ENCODE measurements around the gene EPB41L4B.
"Not testable (repeated sequence)": the region's sequence is repeated elsewhere in the genome, so short reads cannot be mapped to it uniquely, and the experiment has no call there.

The EPB41L4B gene

DNA sequence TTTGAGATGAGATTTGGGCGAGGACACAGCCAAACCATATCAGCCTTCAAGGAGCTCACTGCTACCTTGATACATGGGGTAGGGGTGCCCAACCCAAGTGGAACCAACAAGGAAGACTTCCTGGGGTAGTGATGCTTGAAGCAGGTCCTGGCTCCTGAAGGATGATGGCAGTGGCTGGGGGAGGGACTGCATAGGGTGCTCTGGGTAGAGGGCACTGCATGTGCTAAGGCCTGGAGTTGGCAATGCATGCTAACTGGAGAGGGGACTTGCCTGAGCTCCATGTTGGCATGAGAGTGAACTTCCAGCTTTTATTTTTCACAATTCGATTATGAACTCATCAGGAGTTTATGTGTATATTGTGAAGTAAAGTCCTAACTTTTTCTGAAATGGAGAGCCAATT lies 95.2 kb downstream of the EPB41L4B start:
- no peak for DNase-seq
- CTCF ChIA-PET = no interaction called here
- H3K9me3 Mint-ChIP-seq = no peaks in the 10 kb centered on the region
- H3K4me3 Mint-ChIP-seq = no peak overlapping the region
- peaks cover 29% of the 10 kb centered on the region for H3K27me3 Mint-ChIP-seq
- H3K4me1 Mint-ChIP-seq = no peaks in the 10 kb centered on the region
- no peak overlapping the region for H3K27ac Mint-ChIP-seq
- no peaks in the 10 kb centered on the region for H3K36me3 Mint-ChIP-seq

DNA sequence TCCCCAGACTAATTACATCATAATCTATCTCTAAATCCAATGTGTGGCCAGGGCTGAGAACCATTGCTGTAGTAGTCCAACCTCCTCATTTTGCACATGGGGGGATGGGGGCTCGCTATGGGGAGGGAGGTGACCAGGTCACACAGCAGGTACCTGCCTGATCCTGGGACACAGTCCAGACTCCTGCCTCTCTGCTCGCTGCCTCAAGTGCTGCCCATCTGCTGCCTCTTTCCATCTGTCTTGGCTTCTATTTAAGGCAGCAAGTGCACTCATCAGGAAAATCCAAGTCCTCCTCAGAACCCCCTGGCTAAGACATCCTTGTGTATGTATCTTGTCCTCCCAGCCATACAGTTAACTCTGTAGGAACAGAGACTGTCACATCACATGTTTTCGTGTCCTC lies 96.1 kb downstream of the EPB41L4B start:
- DNase-seq = no peak
- no peaks in the 10 kb centered on the region for H3K36me3 Mint-ChIP-seq
- CTCF ChIA-PET = no interaction called here
- H3K9me3 Mint-ChIP-seq = no peaks in the 10 kb centered on the region
- H3K4me3 Mint-ChIP-seq = no peak overlapping the region
- no peaks in the 10 kb centered on the region for H3K4me1 Mint-ChIP-seq
- H3K27ac Mint-ChIP-seq = no peak overlapping the region
- peaks cover 30% of the 10 kb centered on the region for H3K27me3 Mint-ChIP-seq

DNA sequence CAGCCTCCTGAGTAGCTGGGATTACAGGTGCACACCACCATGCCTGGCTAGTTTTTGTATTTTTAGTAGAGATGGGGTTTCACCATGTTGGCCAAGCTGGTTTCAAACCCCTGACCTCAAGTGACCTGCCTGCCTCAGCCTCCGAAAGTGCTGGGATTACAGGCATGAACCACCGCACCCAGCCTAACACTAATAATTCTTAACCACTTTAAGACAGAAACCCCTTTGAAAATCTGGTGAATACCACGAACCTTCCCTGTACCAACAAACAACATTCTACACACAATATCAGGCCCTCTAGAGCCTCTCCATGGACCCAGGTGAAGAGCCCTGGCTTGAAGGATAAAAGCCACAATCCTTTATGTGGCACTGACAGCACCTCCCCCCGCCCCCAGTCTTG lies 102.6 kb downstream of the EPB41L4B start:
- H3K27me3 Mint-ChIP-seq = peaks cover 36% of the 10 kb centered on the region
- CTCF ChIA-PET, H3K9me3 Mint-ChIP-seq, H3K4me1 Mint-ChIP-seq, H3K27ac Mint-ChIP-seq, H3K4me3 Mint-ChIP-seq, H3K36me3 Mint-ChIP-seq, DNase-seq: not testable (repeated sequence)

DNA sequence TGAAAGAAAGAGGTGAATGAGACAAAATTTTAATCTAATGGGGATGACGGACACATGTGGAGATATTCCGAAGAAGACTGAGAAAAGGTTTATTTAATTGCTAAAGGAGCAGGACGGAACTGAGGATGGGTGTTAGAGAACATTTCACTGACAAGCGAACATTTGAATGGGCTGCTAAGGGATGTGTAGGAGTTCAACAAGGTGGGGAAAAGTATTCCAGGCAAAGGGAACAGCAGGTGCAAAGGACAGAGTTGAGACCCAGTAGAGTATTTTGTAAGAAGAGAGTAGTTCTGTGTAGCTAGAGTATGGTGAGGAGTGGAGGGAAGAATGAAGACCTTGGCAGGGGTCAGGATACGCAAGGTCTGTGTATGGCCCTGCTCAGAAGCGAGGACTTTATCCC lies 106.4 kb downstream of the EPB41L4B start:
- no peaks in the 10 kb centered on the region for H3K9me3 Mint-ChIP-seq
- CTCF ChIA-PET = interaction anchor here (1.0 to 1.4 kb wide), 2 partner anchors 15 to 25 kb away, joined by 3 read pairs; no protein-coding TSS in a partner anchor
- H3K36me3 Mint-ChIP-seq = no peaks in the 10 kb centered on the region
- H3K27me3 Mint-ChIP-seq = peaks cover 28% of the 10 kb centered on the region
- no peak overlapping the region for H3K4me3 Mint-ChIP-seq
- H3K27ac Mint-ChIP-seq = no peak overlapping the region
- no peak for DNase-seq
- no peaks in the 10 kb centered on the region for H3K4me1 Mint-ChIP-seq

DNA sequence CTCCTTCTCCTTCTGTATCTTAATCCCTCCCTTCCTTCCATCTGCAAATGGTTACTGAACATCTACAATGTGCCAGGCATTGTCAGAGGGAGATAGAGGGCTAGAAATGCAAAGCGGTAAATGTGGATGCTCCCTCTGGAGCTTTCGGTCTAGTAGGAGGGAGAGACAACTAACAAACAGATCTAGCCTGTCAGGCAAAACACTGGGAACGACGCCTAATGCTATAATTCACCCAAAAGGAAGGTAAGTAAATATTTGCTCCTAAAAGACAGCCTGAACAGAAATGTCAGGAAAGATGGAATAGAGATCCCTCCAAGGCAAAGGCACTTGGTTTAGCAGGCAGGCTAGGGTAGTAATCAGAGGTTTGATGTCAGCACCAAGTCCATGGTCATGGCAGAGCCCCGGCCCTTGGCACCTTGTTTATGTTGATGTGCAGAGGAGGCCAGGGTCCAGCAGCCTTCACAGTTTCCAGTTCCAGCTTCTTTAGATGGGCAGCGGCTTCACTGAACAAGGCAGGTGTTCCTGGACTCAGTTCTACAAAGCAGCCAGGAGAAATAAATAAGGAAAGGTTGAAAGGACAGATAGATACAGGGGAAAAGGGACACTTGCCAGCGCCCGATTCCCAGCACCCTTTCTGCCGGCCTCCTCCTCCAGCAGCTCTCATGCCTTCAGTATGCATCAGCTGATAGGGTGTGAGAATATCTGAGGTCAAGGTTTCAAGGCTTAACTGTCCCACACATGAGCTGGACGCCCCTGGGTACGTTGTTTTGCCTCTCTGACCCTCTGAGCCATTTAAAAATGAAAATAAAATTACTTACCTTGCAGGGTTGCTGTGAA lies 107.4 kb downstream of the EPB41L4B start:
- Mint-ChIP-seq H3K4me1 (no peaks in the 10 kb centered on the region), H3K27me3 (peaks cover 22% of the 10 kb centered on the region), H3K27ac (no peak overlapping the region), H3K4me3 (no peak overlapping the region), H3K9me3 (no peaks in the 10 kb centered on the region), H3K36me3 (no peaks in the 10 kb centered on the region)
- no peak for DNase-seq
- CTCF ChIA-PET = no interaction called here

DNA sequence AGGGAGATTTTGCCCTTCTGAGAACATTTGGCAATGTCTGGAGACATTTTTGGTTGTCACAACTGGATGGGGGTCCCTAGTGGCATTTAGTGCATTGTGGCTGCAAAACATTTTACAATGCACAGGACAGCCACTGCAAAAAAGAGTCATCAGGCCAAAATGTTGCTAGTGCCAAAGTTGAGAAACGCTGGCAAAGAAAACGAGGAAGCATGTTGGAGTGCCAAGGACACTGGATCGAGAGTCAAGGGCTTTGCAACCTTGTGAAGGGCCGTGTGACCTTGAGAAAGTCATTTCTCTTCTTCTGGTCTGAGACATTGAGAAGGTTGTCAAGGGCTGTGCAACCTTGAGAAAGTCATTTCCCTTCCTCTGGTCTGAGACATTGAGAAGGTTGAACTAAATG lies 108.1 kb downstream of the EPB41L4B start:
- no peak overlapping the region for H3K27ac Mint-ChIP-seq
- H3K9me3 Mint-ChIP-seq = no peaks in the 10 kb centered on the region
- no peak for DNase-seq
- H3K4me3 Mint-ChIP-seq = no peak overlapping the region
- H3K4me1 Mint-ChIP-seq = no peaks in the 10 kb centered on the region
- CTCF ChIA-PET = no interaction called here
- peaks cover 25% of the 10 kb centered on the region for H3K27me3 Mint-ChIP-seq
- H3K36me3 Mint-ChIP-seq = no peaks in the 10 kb centered on the region

DNA sequence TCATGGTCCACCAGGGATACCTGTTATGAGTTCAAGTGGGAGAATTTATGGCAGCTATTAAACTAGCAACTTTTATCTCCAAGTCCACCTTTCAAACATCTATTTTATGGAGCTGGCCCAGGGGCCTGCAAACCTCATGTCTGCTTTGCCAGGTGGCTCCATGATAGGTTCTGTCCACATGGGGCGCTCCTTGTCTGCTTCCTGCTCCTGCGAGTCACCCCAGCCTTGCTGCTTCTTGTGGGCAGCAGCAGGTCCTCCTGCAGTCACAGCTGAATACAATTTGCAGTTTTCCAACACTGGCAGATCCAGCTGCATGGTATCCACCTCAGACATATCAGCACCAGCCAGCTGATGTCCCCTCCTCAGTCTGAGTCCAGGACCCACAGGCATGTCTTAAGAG lies 114.2 kb downstream of the EPB41L4B start:
- Mint-ChIP-seq H3K27ac (no peak overlapping the region), H3K36me3 (no peaks in the 10 kb centered on the region), H3K4me1 (no peaks in the 10 kb centered on the region), H3K9me3 (no peaks in the 10 kb centered on the region), H3K27me3 (peaks cover 21% of the 10 kb centered on the region), H3K4me3 (no peak overlapping the region)
- no peak for DNase-seq
- CTCF ChIA-PET = no interaction called here

DNA sequence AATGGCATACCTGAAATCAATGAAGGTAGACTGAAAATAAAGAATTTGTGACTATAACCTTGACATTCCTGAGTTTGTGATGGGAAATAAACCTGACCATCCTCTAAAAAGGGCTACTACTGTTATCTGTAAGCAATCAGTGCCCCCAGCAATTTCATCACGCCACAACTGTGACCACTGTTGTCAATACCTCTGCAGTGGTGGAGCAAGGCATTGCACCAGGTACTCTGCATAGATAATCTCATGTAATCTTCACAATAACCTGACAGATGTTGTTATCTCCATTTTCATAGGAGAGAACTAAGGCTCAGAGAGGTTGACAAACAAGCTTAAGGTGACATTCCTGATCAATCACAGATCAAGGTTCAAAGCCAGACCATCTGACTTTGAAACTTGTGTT lies 115.3 kb downstream of the EPB41L4B start:
- H3K27me3 Mint-ChIP-seq = peaks cover 25% of the 10 kb centered on the region
- no peaks in the 10 kb centered on the region for H3K36me3 Mint-ChIP-seq
- H3K27ac Mint-ChIP-seq = no peak overlapping the region
- no peak overlapping the region for H3K4me3 Mint-ChIP-seq
- CTCF ChIA-PET = interaction anchor here (0.7 to 1.5 kb wide), 2 partner anchors 57 to 177 kb away, joined by 4 read pairs; no protein-coding TSS in a partner anchor
- no peaks in the 10 kb centered on the region for H3K9me3 Mint-ChIP-seq
- no peaks in the 10 kb centered on the region for H3K4me1 Mint-ChIP-seq
- no peak for DNase-seq

DNA sequence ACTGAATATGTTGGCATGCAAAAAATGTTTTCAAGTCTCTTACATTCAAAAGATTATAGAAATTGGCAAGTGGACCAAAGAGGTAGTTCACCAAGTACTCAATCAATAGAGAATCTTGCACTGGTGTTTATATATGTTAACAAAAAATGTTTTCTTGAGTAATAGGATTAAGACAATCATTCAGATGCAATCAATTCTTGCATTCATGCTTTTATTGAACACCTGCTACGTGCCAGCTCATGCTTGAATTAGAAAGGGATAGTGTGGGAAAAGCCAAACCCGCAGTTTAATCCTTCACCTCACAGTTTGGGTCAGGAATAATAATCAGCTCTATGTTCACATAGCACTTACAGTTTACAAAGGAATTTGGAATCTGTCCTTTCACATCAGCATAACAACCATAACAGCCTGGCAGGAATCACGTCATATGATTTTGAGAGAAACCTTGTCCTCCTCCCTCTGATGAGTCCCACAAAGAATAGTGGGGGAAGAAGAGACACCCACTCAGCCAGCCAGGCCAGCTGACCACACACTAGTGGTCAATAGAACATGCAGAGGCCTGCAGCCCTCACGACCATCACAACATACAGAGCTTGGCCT lies 117.0 kb downstream of the EPB41L4B start:
- CTCF ChIA-PET = no interaction called here
- Mint-ChIP-seq H3K36me3 (no peaks in the 10 kb centered on the region), H3K9me3 (no peaks in the 10 kb centered on the region), H3K4me1 (no peaks in the 10 kb centered on the region), H3K27me3 (peaks cover 38% of the 10 kb centered on the region), H3K4me3 (no peak overlapping the region), H3K27ac (no peak overlapping the region)
- DNase-seq = no peak

DNA sequence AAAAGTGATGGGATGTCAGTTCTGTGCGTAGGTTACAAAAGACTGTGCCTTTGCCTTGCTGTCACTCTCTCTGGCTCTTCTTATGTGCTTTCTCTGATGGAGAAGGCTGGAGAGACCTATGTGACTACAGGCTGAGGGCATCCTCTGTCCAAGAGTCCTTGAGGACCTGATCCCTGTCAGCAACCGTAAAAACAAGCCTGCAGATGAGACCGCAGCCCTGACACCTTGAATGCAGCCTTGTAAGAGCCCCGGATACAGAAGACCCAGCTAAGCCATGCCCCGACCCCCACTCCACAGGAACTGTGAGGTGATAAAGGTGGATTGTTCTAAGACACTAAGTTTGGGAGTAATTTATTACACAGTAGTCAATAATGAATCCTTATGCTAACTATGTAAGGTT lies 121.2 kb downstream of the EPB41L4B start:
- CTCF ChIA-PET = interaction anchor here (1.0 to 1.7 kb wide), 5 partner anchors 12 to 153 kb away, joined by 3 to 4 read pairs (median 3); no protein-coding TSS in a partner anchor
- H3K9me3 Mint-ChIP-seq = no peaks in the 10 kb centered on the region

DNA sequence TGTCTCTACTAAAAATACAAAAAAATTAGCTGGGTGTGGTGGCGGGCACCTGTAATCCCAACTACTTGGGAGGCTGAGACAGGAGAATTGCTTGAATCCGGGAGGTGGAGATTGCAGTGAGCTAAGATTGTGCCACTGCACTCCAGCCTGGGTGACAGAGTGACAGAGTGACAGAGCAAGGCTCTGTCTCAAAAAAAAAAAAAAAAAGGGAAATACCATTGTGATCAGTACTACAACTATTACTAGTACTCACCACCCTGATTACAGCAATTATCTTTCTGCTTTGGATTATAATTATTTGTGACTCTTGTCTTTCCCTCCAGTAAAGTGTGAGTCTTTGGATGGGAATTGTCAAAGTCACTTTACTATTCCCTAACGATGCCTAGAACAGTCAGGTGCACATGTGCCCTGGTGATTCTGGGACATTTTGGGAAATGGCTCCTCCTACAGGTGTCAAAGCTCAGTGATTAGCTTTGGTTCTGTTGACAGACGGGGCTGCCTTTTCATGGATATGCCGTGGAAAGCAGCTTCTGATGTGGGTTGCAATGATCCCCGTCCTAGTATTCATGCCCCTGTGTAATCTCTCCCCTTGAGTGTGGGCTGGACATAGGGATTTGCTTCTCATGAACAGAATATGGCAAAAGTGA lies 122.0 kb downstream of the EPB41L4B start:
- Mint-ChIP-seq H3K9me3 (no peaks in the 10 kb centered on the region), H3K4me1 (no peaks in the 10 kb centered on the region), H3K4me3 (no peak overlapping the region), H3K27ac (no peak overlapping the region), H3K36me3 (no peaks in the 10 kb centered on the region), H3K27me3 (peaks cover 35% of the 10 kb centered on the region)
- CTCF ChIA-PET = interaction anchor here (1.0 to 1.7 kb wide), 7 partner anchors 11 to 438 kb away, joined by 3 to 5 read pairs (median 4); no protein-coding TSS in a partner anchor
- no peak for DNase-seq

More for the DNA sequence above, 121.2 kb downstream of the EPB41L4B start:
- Mint-ChIP-seq H3K4me1 (no peaks in the 10 kb centered on the region), H3K27me3 (peaks cover 30% of the 10 kb centered on the region), H3K36me3 (no peaks in the 10 kb centered on the region), H3K4me3 (no peak overlapping the region), H3K27ac (no peak overlapping the region)
- DNase-seq = no peak

DNA sequence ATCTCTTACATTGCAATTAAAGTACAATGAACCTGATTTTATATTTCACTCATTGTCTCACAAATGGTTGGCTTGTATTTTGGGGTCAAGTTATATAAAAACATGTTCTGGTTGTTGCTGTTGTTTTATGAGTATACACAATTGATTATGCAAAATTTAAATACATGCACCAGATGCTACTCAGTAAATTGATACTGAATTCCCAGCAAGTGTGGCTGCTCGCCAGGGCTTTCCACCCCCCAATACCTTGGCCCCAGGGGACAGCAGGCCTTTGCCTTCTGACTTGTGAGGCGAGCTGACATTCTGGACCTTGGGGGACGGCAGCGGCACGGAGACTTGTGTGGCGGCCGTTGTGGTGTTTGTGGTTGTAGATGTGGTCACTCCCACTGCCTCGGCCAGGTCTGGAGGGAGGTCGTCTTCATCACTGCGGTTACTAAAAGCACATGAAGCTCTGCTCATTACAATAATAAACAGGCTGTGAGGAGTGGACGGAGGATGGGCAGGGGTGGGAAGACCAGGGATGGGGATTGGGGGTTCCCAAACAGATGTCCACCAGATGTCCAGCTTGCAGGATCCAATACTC lies 126.8 kb downstream of the EPB41L4B start:
- no peak overlapping the region for H3K4me3 Mint-ChIP-seq
- CTCF ChIA-PET = interaction anchor here (2.6 kb wide), 1 partner anchor 11 kb away, joined by 5 read pairs; no protein-coding TSS in a partner anchor
- H3K36me3 Mint-ChIP-seq = no peaks in the 10 kb centered on the region
- DNase-seq = no peak
- H3K9me3 Mint-ChIP-seq = no peaks in the 10 kb centered on the region
- peaks cover 5% of the 10 kb centered on the region for H3K4me1 Mint-ChIP-seq
- H3K27ac Mint-ChIP-seq = no peak overlapping the region
- peaks cover 38% of the 10 kb centered on the region for H3K27me3 Mint-ChIP-seq

DNA sequence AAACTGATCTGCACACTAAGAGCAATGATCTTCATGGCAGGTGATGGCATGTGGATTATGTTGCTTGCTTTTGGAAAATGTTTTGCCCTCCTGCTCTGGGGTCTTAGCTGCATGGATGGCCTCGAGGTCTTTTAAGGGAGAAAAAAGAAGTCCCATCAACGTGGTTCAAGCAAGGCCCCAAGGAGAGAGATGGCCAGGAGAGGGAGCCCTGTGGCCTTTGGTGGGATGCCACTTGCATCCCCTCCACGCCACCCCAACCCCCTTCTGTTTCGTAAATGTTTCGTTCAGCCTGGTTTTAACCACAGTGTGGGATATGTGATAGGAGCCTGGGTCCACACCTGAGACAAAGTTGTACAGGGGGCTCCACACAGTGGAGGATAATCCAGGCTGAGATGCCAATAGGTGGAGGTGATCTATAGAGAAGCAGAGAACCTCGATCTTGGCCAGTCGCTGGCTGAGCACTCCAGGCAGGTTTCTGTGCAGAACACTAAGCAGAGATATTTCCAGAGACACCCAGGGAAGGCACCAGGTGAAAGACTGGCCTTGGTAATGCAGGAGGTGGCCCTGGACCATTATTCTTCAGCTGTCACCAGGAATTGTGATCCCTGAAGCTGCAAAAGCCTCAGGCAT lies 128.0 kb downstream of the EPB41L4B start:
- DNase-seq = no peak
- peaks cover 46% of the 10 kb centered on the region for H3K27me3 Mint-ChIP-seq
- peaks cover 5% of the 10 kb centered on the region for H3K4me1 Mint-ChIP-seq
- H3K27ac Mint-ChIP-seq = no peak overlapping the region
- CTCF ChIA-PET = interaction anchor here (1.2 kb wide), 1 partner anchor 9 kb away, joined by 5 read pairs; no protein-coding TSS in a partner anchor
- H3K4me3 Mint-ChIP-seq = no peak overlapping the region
- no peaks in the 10 kb centered on the region for H3K36me3 Mint-ChIP-seq
- H3K9me3 Mint-ChIP-seq = no peaks in the 10 kb centered on the region

DNA sequence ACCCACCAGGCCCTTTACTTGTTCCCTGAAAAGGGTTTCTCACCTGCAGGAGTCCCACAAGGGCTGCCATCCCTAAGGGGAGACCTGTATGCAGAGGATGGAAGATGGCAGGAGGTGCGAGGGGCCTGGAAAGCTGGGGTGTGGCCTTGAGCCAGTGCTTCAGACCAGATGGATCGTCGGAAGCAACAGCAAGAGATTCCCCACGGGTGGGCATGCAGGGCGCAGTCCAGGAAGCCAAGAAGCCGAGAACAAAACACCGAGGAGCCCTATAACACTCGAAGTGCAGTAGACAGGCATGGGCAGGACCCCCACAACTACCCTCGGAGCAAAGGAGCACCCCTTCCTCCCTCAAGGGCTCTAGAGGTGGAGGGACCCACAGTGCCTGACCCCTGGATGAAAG lies 129.1 kb downstream of the EPB41L4B start:
- Mint-ChIP-seq H3K27ac (no peak overlapping the region), H3K9me3 (no peaks in the 10 kb centered on the region), H3K27me3 (peaks cover 54% of the 10 kb centered on the region), H3K4me1 (peaks cover 5% of the 10 kb centered on the region), H3K36me3 (no peaks in the 10 kb centered on the region), H3K4me3 (no peak overlapping the region)
- no peak for DNase-seq
- CTCF ChIA-PET = interaction anchor here (0.6 to 1.2 kb wide), 2 partner anchors 8 to 22 kb away, joined by 3 to 5 read pairs; no protein-coding TSS in a partner anchor
